Measurements from ENCODE around the gene NUP210L.

Gene NUP210L

GRCh38 chr1:153951183-153951582 is 203.7 kb downstream of the NUP210L start:
- Mint-ChIP-seq H3K27ac (peak overlapping the region; percentile 7), H3K9me3 (no peaks in the 10 kb centered on the region), H3K4me3 (no peak overlapping the region), H3K27me3 (no peaks in the 10 kb centered on the region), H3K4me1 (peaks cover 31% of the 10 kb centered on the region), H3K36me3 (ENCODE audit: low read depth) (peaks cover 31% of the 10 kb centered on the region)
- ATAC-seq = no peak
- DNase-seq = no peak

GRCh38 chr1:153946622-153947241 is 208.1 kb downstream of the NUP210L start, which contains the start of gene DENND4B:
TSS of gene DENND4B (minus strand) at chr1:153946718. CDS start at chr1:153944374, 2,344 bp downstream.
- H3K9me3 Mint-ChIP-seq = no peaks in the 10 kb centered on the region

GRCh38 chr1:153945795-153946621 is 208.9 kb downstream of the NUP210L start:
- no peaks in the 10 kb centered on the region for H3K27me3 Mint-ChIP-seq
- peaks cover 25% of the 10 kb centered on the region for H3K4me1 Mint-ChIP-seq
- H3K36me3 Mint-ChIP-seq (ENCODE audit: low read depth) = peaks cover 42% of the 10 kb centered on the region
- H3K4me3 Mint-ChIP-seq = peak overlapping the region; percentile 91
- H3K9me3 Mint-ChIP-seq = no peaks in the 10 kb centered on the region
- peak; percentile 55 for ATAC-seq
- H3K27ac Mint-ChIP-seq = peak overlapping the region; percentile 92
- DNase-seq = peak; percentile 80

More at GRCh38 chr1:153946622-153947241, 208.1 kb downstream of the NUP210L start, which contains the start of gene DENND4B:
- H3K27ac Mint-ChIP-seq = peak within 1 kb of the TSS; percentile 92
- ATAC-seq (peak; percentile 68), DNase-seq (peak; percentile 83)
- H3K4me1 Mint-ChIP-seq = peaks cover 25% of the 10 kb centered on the region
- H3K4me3 Mint-ChIP-seq = peak within 1 kb of the TSS; percentile 91
- no peaks in the 10 kb centered on the region for H3K27me3 Mint-ChIP-seq
- peaks cover 42% of the 10 kb centered on the region for H3K36me3 Mint-ChIP-seq (ENCODE audit: low read depth)

GRCh38 chr1:153945131-153945794 is 209.6 kb downstream of the NUP210L start:
- Mint-ChIP-seq H3K36me3 (ENCODE audit: low read depth) (peaks cover 45% of the 10 kb centered on the region), H3K27me3 (no peaks in the 10 kb centered on the region), H3K9me3 (no peaks in the 10 kb centered on the region), H3K4me1 (peaks cover 25% of the 10 kb centered on the region), H3K4me3 (peak overlapping the region; percentile 91), H3K27ac (peak overlapping the region; percentile 92)
- DNase-seq (peak; percentile 78), ATAC-seq (peak; percentile 76)

- Mint-ChIP-seq H3K4me1 (peaks cover 25% of the 10 kb centered on the region), H3K27me3 (no peaks in the 10 kb centered on the region), H3K4me3 (peak overlapping the region; percentile 91), H3K9me3 (no peaks in the 10 kb centered on the region), H3K27ac (peak overlapping the region; percentile 92), H3K36me3 (ENCODE audit: low read depth) (peaks cover 44% of the 10 kb centered on the region)
- DNase-seq (no peak), ATAC-seq (peak; percentile 0)
Observed at GRCh38 chr1:153944827-153945117, 210.1 kb downstream of the NUP210L start.

GRCh38 chr1:153944005-153944826 is 210.7 kb downstream of the NUP210L start:
- Mint-ChIP-seq H3K4me3 (peak overlapping the region; percentile 91), H3K9me3 (no peaks in the 10 kb centered on the region), H3K27ac (peak overlapping the region; percentile 92), H3K27me3 (no peaks in the 10 kb centered on the region), H3K36me3 (ENCODE audit: low read depth) (peaks cover 46% of the 10 kb centered on the region), H3K4me1 (peaks cover 25% of the 10 kb centered on the region)
- ATAC-seq = no peak
- no peak for DNase-seq

GRCh38 chr1:153942766-153943549 is 211.9 kb downstream of the NUP210L start:
- no peak for DNase-seq
- Mint-ChIP-seq H3K4me1 (peaks cover 25% of the 10 kb centered on the region), H3K27me3 (no peaks in the 10 kb centered on the region), H3K4me3 (no peak overlapping the region), H3K9me3 (no peaks in the 10 kb centered on the region), H3K27ac (peak overlapping the region; percentile 65), H3K36me3 (ENCODE audit: low read depth) (peaks cover 47% of the 10 kb centered on the region)
- no peak for ATAC-seq
